IgD-negative memory B cell (primary cell): Measurements from ENCODE around the gene ANKRD7. TPM values are rescaled to one million over a fixed set of nuclear protein-coding genes. Genes with fewer than 3 reads are reported as not detected.
A peak's percentile ranks its signal among the peaks of the same experiment; 100 is the strongest.

Source experiments
- H3K27ac Mint-ChIP-seq, 3 donors: one replicate each; pipeline ENCODE4 v1.8.0; 2020 to 2022; ENCODE audit warnings: mild to moderate bottlenecking in 3 of 3, mixed read lengths in 3 of 3, moderate library complexity in 1 of 3
- H3K27me3 Mint-ChIP-seq: one replicate; pipeline ENCODE4 v1.8.0; 2021; ENCODE audit warnings: mixed read lengths
- H3K36me3 Mint-ChIP-seq: one replicate; pipeline ENCODE4 v1.8.0; 2020; ENCODE audit warnings: mild to moderate bottlenecking, mixed read lengths
- H3K4me1 Mint-ChIP-seq, 3 donors: one replicate each; pipeline ENCODE4 v1.8.0; 2020 to 2022; ENCODE audit warnings: mixed read lengths in 3 of 3, mild to moderate bottlenecking in 1 of 3
- H3K4me3 Mint-ChIP-seq, 4 donors: one replicate each; pipeline ENCODE4 v1.8.0; 2020 to 2022; ENCODE audit warnings: mild to moderate bottlenecking in 4 of 4, mixed read lengths in 4 of 4, moderate library complexity in 3 of 4
- H3K9me3 Mint-ChIP-seq, 3 donors: one replicate each; pipeline ENCODE4 v1.8.0; 2020 to 2021; ENCODE audit warnings: mixed read lengths in 3 of 3, mild to moderate bottlenecking in 1 of 3
- polyA plus RNA-seq: library from polyadenylated mRNA; unstranded; fragments of 300-500 nt; fragmentation: Illumina TruSeq; gene quantifications from one replicate; pipeline ENCODE4 v1.2.3, GENCODE V29; 2021

ANKRD7 gene
- polyA plus RNA-seq, 1 donor from 2014 or later: not detected

GRCh38 chr7:118280319-118281012 is 56.0 kb downstream of the ANKRD7 start:
- H3K4me3 Mint-ChIP-seq: no peak overlapping the region

GRCh38 chr7:118281196-118281595 is 56.7 kb downstream of the ANKRD7 start:
- Mint-ChIP-seq H3K9me3 (peaks cover 3 to 5% (median 3%) of the 10 kb centered on the region in 3 donors), H3K27ac (no peak overlapping the region), H3K4me1 (peaks cover 0 to 1% (median 0%) of the 10 kb centered on the region in 3 donors), H3K27me3 (peaks cover 30% of the 10 kb centered on the region), H3K4me3 (no peak overlapping the region), H3K36me3 (peaks cover 2% of the 10 kb centered on the region)

More at GRCh38 chr7:118280319-118281012, 56.0 kb downstream of the ANKRD7 start:
- Mint-ChIP-seq H3K27me3 (peaks cover 31% of the 10 kb centered on the region), H3K27ac (no peak overlapping the region), H3K9me3 (peaks cover 3 to 5% (median 3%) of the 10 kb centered on the region in 3 donors), H3K4me1 (no peaks in the 10 kb centered on the region), H3K36me3 (peaks cover 2% of the 10 kb centered on the region)

GRCh38 chr7:118285358-118285757 is 60.9 kb downstream of the ANKRD7 start:
- peaks cover 13 to 19% (median 16%) of the 10 kb centered on the region in 3 donors for H3K4me1 Mint-ChIP-seq
- peaks cover 2% of the 10 kb centered on the region for H3K36me3 Mint-ChIP-seq
- H3K9me3 Mint-ChIP-seq: peaks cover 8 to 19% (median 10%) of the 10 kb centered on the region in 3 donors
- no peak overlapping the region for H3K4me3 Mint-ChIP-seq
- H3K27me3 Mint-ChIP-seq: peaks cover 41% of the 10 kb centered on the region
- H3K27ac Mint-ChIP-seq: no peak overlapping the region

- H3K27me3 Mint-ChIP-seq: peaks cover 35% of the 10 kb centered on the region
- peaks cover 2% of the 10 kb centered on the region for H3K36me3 Mint-ChIP-seq
- peaks cover 13 to 19% (median 16%) of the 10 kb centered on the region in 3 donors for H3K4me1 Mint-ChIP-seq
- no peak overlapping the region for H3K27ac Mint-ChIP-seq
- H3K4me3 Mint-ChIP-seq: no peak overlapping the region
- H3K9me3 Mint-ChIP-seq: peaks cover 8 to 19% (median 11%) of the 10 kb centered on the region in 3 donors
These were observed 61.6 kb downstream of the ANKRD7 start for GRCh38 chr7:118286131-118286530.

GRCh38 chr7:118288098-118288497 is 63.6 kb downstream of the ANKRD7 start:
- H3K9me3 Mint-ChIP-seq: peaks cover 10 to 27% (median 12%) of the 10 kb centered on the region in 3 donors
- H3K4me3 Mint-ChIP-seq: peak overlapping the region in 3 of 4 donors; percentile 34 to 78 (median 67)
- H3K27ac Mint-ChIP-seq: peak overlapping the region in 2 of 3 donors; percentile 81 to 95
- H3K27me3 Mint-ChIP-seq: peaks cover 42% of the 10 kb centered on the region
- H3K4me1 Mint-ChIP-seq: peaks cover 13 to 19% (median 16%) of the 10 kb centered on the region in 3 donors
- no peaks in the 10 kb centered on the region for H3K36me3 Mint-ChIP-seq

- Mint-ChIP-seq H3K27ac (no peak overlapping the region), H3K4me1 (peaks cover 13 to 19% (median 16%) of the 10 kb centered on the region in 3 donors), H3K4me3 (no peak overlapping the region), H3K36me3 (no peaks in the 10 kb centered on the region), H3K9me3 (peaks cover 10 to 23% (median 10%) of the 10 kb centered on the region in 3 donors), H3K27me3 (peaks cover 43% of the 10 kb centered on the region)
These were observed 65.0 kb downstream of the ANKRD7 start for GRCh38 chr7:118289476-118289875.

Other genes with a start within 250 kb of the ANKRD7 start
- 49.0 TPM for gene LSM8, start 40.5 kb upstream of the ANKRD7 start, polyA plus RNA-seq